DND-41 (cell line): ENCODE results near the gene ALDH5A1.

Experiments
- ATAC-seq: fragments of 200-7000 bp; cut with Tn5 transposase; 3 replicates; pipeline ENCODE4 v1.9.1; 2021; ENCODE audit warnings: low read depth; ENCODE audit not compliant: insufficient read depth
- DNase-seq: peaks from one replicate; pipeline ENCODE4 v3.0.0-alpha.2; 2020
- H2AFZ ChIP-seq: 2 replicates; pipeline ENCODE4 v1.6.0; 2012; ENCODE audit warnings: low read depth, low read length
- H3K27ac ChIP-seq: 2 replicates; pipeline ENCODE4 v1.5.1; 2012; ENCODE audit warnings: low read length, inconsistent platforms
- H3K27me3 ChIP-seq: fragments of 200-600 bp; sonication (generic); 2 replicates; pipeline ENCODE4 v1.6.0; 2012; ENCODE audit warnings: low read length, mild to moderate bottlenecking, inconsistent platforms; ENCODE audit not compliant: insufficient read depth, poor library complexity
- H3K36me3 ChIP-seq: 2 replicates; pipeline ENCODE4 v1.5.1; 2012; ENCODE audit warnings: low read length, inconsistent platforms; ENCODE audit not compliant: insufficient read depth
- H3K4me1 ChIP-seq: 2 replicates; pipeline ENCODE4 v1.5.1; 2012; ENCODE audit warnings: mild to moderate bottlenecking, low read length; ENCODE audit not compliant: insufficient read depth
- H3K4me2 ChIP-seq: 2 replicates; pipeline ENCODE4 v1.6.0; 2012; ENCODE audit warnings: mild to moderate bottlenecking, moderate library complexity, low read length, inconsistent platforms; ENCODE audit not compliant: insufficient read depth
- H3K4me3 ChIP-seq, 2 experiments: fragments of 200-600 bp in 1 of 2; shearing (Covaris generic) in 1 of 2; 2 replicates each; pipeline ENCODE4 v1.5.1; 2012 to 2016; ENCODE audit warnings: inconsistent platforms in 2 of 2, low read length in 2 of 2, mild to moderate bottlenecking in 2 of 2, low read depth in 1 of 2, moderate library complexity in 1 of 2
- H3K79me2 ChIP-seq: 2 replicates; pipeline ENCODE4 v1.6.0; 2012; ENCODE audit warnings: low read length, inconsistent platforms; ENCODE audit not compliant: insufficient read depth
- H3K9ac ChIP-seq: 2 replicates; pipeline ENCODE4 v1.6.0; 2012; ENCODE audit warnings: low read depth, mild to moderate bottlenecking, inconsistent platforms, low read length, moderate library complexity
- H3K9me3 ChIP-seq: 2 replicates; pipeline ENCODE4 v1.5.1; 2012; ENCODE audit warnings: low read length, moderate library complexity, mild to moderate bottlenecking, inconsistent platforms; ENCODE audit not compliant: insufficient read depth, severe bottlenecking
- H4K20me1 ChIP-seq: 2 replicates; pipeline ENCODE4 v1.6.0; 2012; ENCODE audit warnings: low read length; ENCODE audit not compliant: insufficient read depth
- CTCF ChIP-seq: IDR thresholded peaks from 2 replicates; pipeline ENCODE4 v1.5.1; 2012; ENCODE audit warnings: borderline replicate concordance, low read length, moderate library complexity, mild to moderate bottlenecking; ENCODE audit not compliant: poor library complexity, severe bottlenecking; ENCODE audit errors: extremely low read depth
- EZH2 ChIP-seq: IDR thresholded peaks from 3 replicates; pipeline ENCODE4 v1.6.1; 2012; ENCODE audit warnings: borderline replicate concordance, low read depth, mild to moderate bottlenecking, moderate library complexity, low read length, inconsistent platforms; ENCODE audit not compliant: severe bottlenecking

ALDH5A1 gene

GRCh38 chr6:24524805-24525204 is 30.0 kb downstream of the ALDH5A1 start:
- Histone ChIP-seq H3K9me3 (no peaks in the 10 kb centered on the region), H3K27ac (no peak overlapping the region), H3K4me3 (no peak overlapping the region), H3K4me2 (no peak overlapping the region), H3K27me3 (no peaks in the 10 kb centered on the region), H3K4me1 (peaks cover 18% of the 10 kb centered on the region), H2AFZ (no peak overlapping the region), H3K79me2 (no peaks in the 10 kb centered on the region), H3K36me3 (peaks cover 14% of the 10 kb centered on the region; the same call in 1 of the 2 replicates), H3K9ac (no peak overlapping the region), H4K20me1 (no peaks in the 10 kb centered on the region)
- peak; percentile 34 for DNase-seq
- peak; percentile 72 for TF ChIP-seq CTCF
- no peak for TF ChIP-seq EZH2
- 0 out of 3 replicates have a peak, but pooled peaks have one; percentile 37 for ATAC-seq

DNA sequence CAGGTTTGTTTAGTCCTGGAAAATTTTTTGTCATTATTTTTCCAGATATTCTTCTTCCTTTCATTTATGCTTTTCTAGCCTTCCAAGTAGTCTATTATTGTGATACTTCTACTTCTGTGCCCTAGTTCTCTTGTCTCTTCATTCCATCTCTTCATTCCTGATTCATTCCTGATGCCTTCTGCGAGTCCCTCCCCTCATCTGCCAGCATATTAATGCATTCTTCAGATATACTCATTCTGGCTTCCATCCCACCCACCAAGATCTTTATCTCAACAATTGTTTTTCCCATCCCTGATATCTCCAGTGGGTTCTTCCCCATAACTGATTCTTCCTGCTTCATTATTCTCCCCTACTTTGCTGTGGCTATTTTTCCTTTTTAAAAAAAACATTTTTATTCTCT is 35.2 kb downstream of the ALDH5A1 start:
- Histone ChIP-seq H3K4me1 (no peaks in the 10 kb centered on the region), H3K4me2 (no peak overlapping the region), H3K4me3 (no peak overlapping the region), H3K79me2 (no peaks in the 10 kb centered on the region), H3K9me3 (no peaks in the 10 kb centered on the region), H3K36me3 (peaks cover 42% of the 10 kb centered on the region), H3K27ac (no peak overlapping the region), H2AFZ (no peak overlapping the region), H3K9ac (no peak overlapping the region), H4K20me1 (no peaks in the 10 kb centered on the region), H3K27me3 (no peaks in the 10 kb centered on the region)
- DNase-seq = no peak
- ATAC-seq = no peak
- TF ChIP-seq EZH2 (no peak), CTCF (no peak)

- Histone ChIP-seq H3K9ac (no peak overlapping the region), H2AFZ (no peak overlapping the region), H3K36me3 (peaks cover 48% of the 10 kb centered on the region), H3K4me3 (no peak overlapping the region), H3K27ac (no peak overlapping the region), H3K27me3 (no peaks in the 10 kb centered on the region), H3K9me3 (no peaks in the 10 kb centered on the region), H4K20me1 (no peaks in the 10 kb centered on the region), H3K79me2 (no peaks in the 10 kb centered on the region), H3K4me2 (no peak overlapping the region), H3K4me1 (no peaks in the 10 kb centered on the region)
- TF ChIP-seq CTCF (no peak), EZH2 (no peak)
- DNase-seq (no peak), ATAC-seq (no peak)
Measured at GRCh38 chr6:24534329-24534728, 39.6 kb downstream of the ALDH5A1 start.

DNA sequence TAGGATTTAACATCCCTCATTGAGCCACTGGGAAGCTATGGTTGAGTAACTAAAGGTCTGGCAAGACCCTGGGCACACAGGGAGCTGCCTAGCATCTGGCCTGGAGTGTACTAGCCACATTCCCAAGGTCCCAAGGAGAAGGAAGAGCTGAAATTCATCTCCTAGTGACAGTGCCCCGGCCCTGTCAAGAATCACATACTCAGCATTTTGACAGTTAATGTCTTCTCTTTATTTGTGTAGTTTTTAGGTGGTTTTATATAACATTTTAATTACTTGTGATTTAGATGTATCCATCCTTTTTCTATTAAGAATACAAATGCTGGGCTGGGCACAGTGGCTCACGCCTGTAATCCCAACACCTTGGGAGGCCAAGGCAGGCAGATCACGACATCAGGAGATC is 40.4 kb downstream of the ALDH5A1 start:
- Histone ChIP-seq H3K79me2 (no peaks in the 10 kb centered on the region), H3K27me3 (no peaks in the 10 kb centered on the region), H2AFZ (no peak overlapping the region), H3K9me3 (no peaks in the 10 kb centered on the region), H3K9ac (no peak overlapping the region), H3K27ac (no peak overlapping the region), H3K4me2 (no peak overlapping the region), H3K4me1 (no peaks in the 10 kb centered on the region), H3K4me3 (no peak overlapping the region), H3K36me3 (peaks cover 48% of the 10 kb centered on the region), H4K20me1 (no peaks in the 10 kb centered on the region)
- TF ChIP-seq CTCF = no peak
- no peak for ATAC-seq
- DNase-seq = no peak
